Measurements from ENCODE around the gene LRGUK. TPM values are rescaled to one million over a fixed set of nuclear protein-coding genes. Genes with fewer than 3 reads are reported as not detected.

LRGUK gene
- total RNA-seq, 1 experiment from 2014 or later, result 1.0 TPM

GRCh38 chr7:134088199-134088598 is 38.9 kb upstream of the LRGUK start:
- Histone ChIP-seq H3K9ac (ENCODE audit: low read length) (no peak overlapping the region), H3F3A (ENCODE audit: low read length, unreplicated experiment) (no peaks in the 10 kb centered on the region), H3K79me2 (ENCODE audit: low read length) (no peaks in the 10 kb centered on the region), H3K27me3 (ENCODE audit: low read length) (no peaks in the 10 kb centered on the region), H4K20me1 (ENCODE audit: low read length) (no peaks in the 10 kb centered on the region), H3K9me2 (replicated peaks; ENCODE audit: low read length) (no peaks in the 10 kb centered on the region), H3K36me3 (ENCODE audit: low read depth, low read length) (peaks cover 2% of the 10 kb centered on the region; the same call in 1 of the 2 replicates), H3K27ac (ENCODE audit: low read length) (no peak overlapping the region), H3K4me1 (ENCODE audit: insufficient read depth, low read length) (peaks cover 8% of the 10 kb centered on the region), H3K4me2 (ENCODE audit: low read length) (no peak overlapping the region), H2AFZ (ENCODE audit: low read length) (no peak overlapping the region), H3K4me3 (ENCODE audit: low read length) (no peak overlapping the region), H3K9me3 (ENCODE audit: low read length) (peaks cover 27% of the 10 kb centered on the region)
- ChIA-PET CTCF (no interaction called here), POLR2A (ENCODE audit: unreplicated experiment) (no interaction called here)
- ATAC-seq (no peak), DNase-seq (no peak)
- TF ChIP-seq CTCF (conservative IDR thresholded peaks at IDR 0.05; ENCODE audit: low read depth, low read length) (no peak), EZH2phosphoT487 (IDR thresholded peaks at IDR 0.05; ENCODE audit: borderline replicate concordance, low read length) (no peak), EZH2 (IDR thresholded peaks at IDR 0.05; ENCODE audit: low read length, unreplicated experiment) (no peak)
- no TSS peak for BruUV-seq (replicated peaks)
- intact Hi-C loops (cut with micrococcal nuclease), result no loop called here

- POLR2A ChIA-PET (ENCODE audit: unreplicated experiment), result no interaction called here
- no peaks in the 10 kb centered on the region for H3K4me1 ChIP-seq (ENCODE audit: insufficient read depth, low read length)
- no peak overlapping the region for H3K27ac ChIP-seq (ENCODE audit: low read length)
- peaks cover 27% of the 10 kb centered on the region for H3K9me3 ChIP-seq (ENCODE audit: low read length)
- H2AFZ ChIP-seq (ENCODE audit: low read length), result no peak overlapping the region
- no peak overlapping the region for H3K4me2 ChIP-seq (ENCODE audit: low read length)
- no peak overlapping the region for H3K9ac ChIP-seq (ENCODE audit: low read length)
- no peaks in the 10 kb centered on the region for H4K20me1 ChIP-seq (ENCODE audit: low read length)
- no peaks in the 10 kb centered on the region for H3K27me3 ChIP-seq (ENCODE audit: low read length)
- peaks cover 2% of the 10 kb centered on the region; the same call in 1 of the 2 replicates for H3K36me3 ChIP-seq (ENCODE audit: low read depth, low read length)
- CTCF ChIA-PET, result no interaction called here
- ATAC-seq (no peak), DNase-seq (peak; percentile 7)
- no peaks in the 10 kb centered on the region for H3F3A ChIP-seq (ENCODE audit: low read length, unreplicated experiment)
- no peaks in the 10 kb centered on the region for H3K9me2 ChIP-seq (replicated peaks; ENCODE audit: low read length)
- TF ChIP-seq CTCF (conservative IDR thresholded peaks at IDR 0.05; ENCODE audit: low read depth, low read length) (no peak), EZH2phosphoT487 (IDR thresholded peaks at IDR 0.05; ENCODE audit: borderline replicate concordance, low read length) (no peak), EZH2 (IDR thresholded peaks at IDR 0.05; ENCODE audit: low read length, unreplicated experiment) (no peak)
- no peaks in the 10 kb centered on the region for H3K79me2 ChIP-seq (ENCODE audit: low read length)
- BruUV-seq (replicated peaks), result no TSS peak
- intact Hi-C loops (cut with micrococcal nuclease), result no loop called here
- no peak overlapping the region for H3K4me3 ChIP-seq (ENCODE audit: low read length)
These were observed 37.7 kb upstream of the LRGUK start for GRCh38 chr7:134089446-134089845.

- ChIA-PET POLR2A (ENCODE audit: unreplicated experiment) (no interaction called here), CTCF (no interaction called here)
- Histone ChIP-seq H3K79me2 (ENCODE audit: low read length) (no peaks in the 10 kb centered on the region), H4K20me1 (ENCODE audit: low read length) (no peaks in the 10 kb centered on the region), H3K36me3 (ENCODE audit: low read depth, low read length) (no peaks in the 10 kb centered on the region), H3K4me3 (ENCODE audit: low read length) (no peak overlapping the region), H3K9me3 (ENCODE audit: low read length) (no peaks in the 10 kb centered on the region), H3K27ac (ENCODE audit: low read length) (no peak overlapping the region), H2AFZ (ENCODE audit: low read length) (no peak overlapping the region), H3K9me2 (replicated peaks; ENCODE audit: low read length) (no peaks in the 10 kb centered on the region), H3K4me1 (ENCODE audit: insufficient read depth, low read length) (no peaks in the 10 kb centered on the region), H3K9ac (ENCODE audit: low read length) (no peak overlapping the region), H3F3A (ENCODE audit: low read length, unreplicated experiment) (no peaks in the 10 kb centered on the region), H3K4me2 (ENCODE audit: low read length) (no peak overlapping the region), H3K27me3 (ENCODE audit: low read length) (no peaks in the 10 kb centered on the region)
- TF ChIP-seq CTCF (conservative IDR thresholded peaks at IDR 0.05; ENCODE audit: low read depth, low read length) (no peak), EZH2 (IDR thresholded peaks at IDR 0.05; ENCODE audit: low read length, unreplicated experiment) (no peak), EZH2phosphoT487 (IDR thresholded peaks at IDR 0.05; ENCODE audit: borderline replicate concordance, low read length) (no peak)
- ATAC-seq (no peak), DNase-seq (no peak)
- intact Hi-C loops (cut with micrococcal nuclease), result no loop called here
- no TSS peak for BruUV-seq (replicated peaks)
These were observed 29.1 kb upstream of the LRGUK start for GRCh38 chr7:134098072-134098471.
